AG04449 (cell line): ENCODE data around the gene LRRC61.

ENCODE experiments used
- CTCF ChIA-PET: fragments of 350-600 bp; formaldehyde crosslinking; extraction: SDS; loops from one replicate; lab custom pipeline; 2021; ENCODE audit warnings: antibody characterized with exemption; lab: Yijun Ruan, JAX
- POLR2A ChIA-PET: fragments of 400-600, 350-600 bp; formaldehyde crosslinking; extraction: SDS; loops from one replicate; lab custom pipeline; 2020; ENCODE audit warnings: antibody characterized with exemption, inconsistent platforms; lab: Yijun Ruan, JAX
- DNase-seq: peaks from one replicate; pipeline ENCODE4 v3.0.0-alpha.2; 2010; ENCODE audit warnings: low read depth, low spot score
- H3K4me3 ChIP-seq: 2 replicates; pipeline ENCODE4 v1.5.1; 2011; ENCODE audit warnings: low read depth, mild to moderate bottlenecking, control low read depth, low read length
- TF ChIP-seq, protein P1 (sequence below): IDR thresholded peaks from one replicate; pipeline ENCODE4 v1.5.1; 2011; ENCODE audit warnings: mild to moderate bottlenecking, moderate library complexity, low read length, control low read depth, inconsistent platforms; ENCODE audit not compliant: insufficient read depth; ENCODE audit errors: missing control alignments

LRRC61 gene

DNA sequence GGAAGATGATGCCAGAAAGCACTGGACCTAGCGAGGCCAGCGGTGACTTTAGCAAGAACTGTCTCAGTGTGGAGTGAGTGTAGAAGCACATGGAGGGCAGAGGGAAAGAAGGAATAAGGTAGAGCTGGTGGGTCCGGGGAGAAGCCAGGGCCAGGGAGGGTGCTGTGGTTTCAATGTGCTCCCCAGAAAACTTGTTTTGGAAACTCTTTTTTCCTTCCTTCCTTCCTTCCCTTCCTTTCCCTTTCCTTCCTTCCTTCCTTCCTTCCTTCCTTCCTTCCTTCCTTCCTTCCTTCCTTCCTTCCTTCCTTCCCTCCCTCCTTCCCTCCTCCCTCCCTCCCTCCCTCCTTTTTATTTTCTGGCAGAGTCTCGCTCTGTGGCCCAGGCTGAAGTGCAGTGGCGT is 23.8 kb downstream of the LRRC61 start:
- DNase-seq: no peak
- ChIA-PET POLR2A (no interaction called here), CTCF (interaction anchor here (3.1 kb wide), 1 partner anchor 9 kb away, joined by 15 read pairs; no protein-coding TSS in a partner anchor)
- no peak overlapping the region for H3K4me3 ChIP-seq
- TF ChIP-seq, protein P1, sequence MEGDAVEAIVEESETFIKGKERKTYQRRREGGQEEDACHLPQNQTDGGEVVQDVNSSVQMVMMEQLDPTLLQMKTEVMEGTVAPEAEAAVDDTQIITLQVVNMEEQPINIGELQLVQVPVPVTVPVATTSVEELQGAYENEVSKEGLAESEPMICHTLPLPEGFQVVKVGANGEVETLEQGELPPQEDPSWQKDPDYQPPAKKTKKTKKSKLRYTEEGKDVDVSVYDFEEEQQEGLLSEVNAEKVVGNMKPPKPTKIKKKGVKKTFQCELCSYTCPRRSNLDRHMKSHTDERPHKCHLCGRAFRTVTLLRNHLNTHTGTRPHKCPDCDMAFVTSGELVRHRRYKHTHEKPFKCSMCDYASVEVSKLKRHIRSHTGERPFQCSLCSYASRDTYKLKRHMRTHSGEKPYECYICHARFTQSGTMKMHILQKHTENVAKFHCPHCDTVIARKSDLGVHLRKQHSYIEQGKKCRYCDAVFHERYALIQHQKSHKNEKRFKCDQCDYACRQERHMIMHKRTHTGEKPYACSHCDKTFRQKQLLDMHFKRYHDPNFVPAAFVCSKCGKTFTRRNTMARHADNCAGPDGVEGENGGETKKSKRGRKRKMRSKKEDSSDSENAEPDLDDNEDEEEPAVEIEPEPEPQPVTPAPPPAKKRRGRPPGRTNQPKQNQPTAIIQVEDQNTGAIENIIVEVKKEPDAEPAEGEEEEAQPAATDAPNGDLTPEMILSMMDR: no peak

DNA sequence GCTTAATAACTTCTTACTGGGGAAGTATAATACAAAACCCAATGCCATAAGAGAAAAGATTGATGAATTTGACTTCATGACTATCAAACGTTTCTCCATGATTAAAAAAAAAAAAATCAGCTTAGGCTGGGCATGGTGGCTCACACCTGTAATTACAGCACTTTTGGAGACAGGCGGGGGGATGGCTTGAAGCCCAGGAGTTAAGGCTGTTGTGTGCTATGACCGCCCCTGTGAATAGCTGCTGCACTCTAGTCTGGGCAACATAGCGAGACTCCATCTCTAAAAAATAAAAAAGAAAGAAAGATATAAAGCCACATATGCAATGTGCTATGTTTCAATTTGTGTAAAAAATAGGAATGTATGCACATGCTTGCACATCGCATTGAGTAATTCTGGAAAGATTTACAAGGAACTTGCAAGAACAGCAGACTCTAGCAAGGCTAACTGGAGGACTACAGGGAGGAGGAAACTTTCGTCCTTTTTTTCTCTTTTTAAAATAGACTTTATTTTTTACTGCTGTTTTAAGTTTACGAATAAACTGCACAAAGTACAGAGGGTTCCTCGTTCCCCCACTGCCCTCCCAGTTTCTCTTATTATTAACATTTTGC is 28.5 kb downstream of the LRRC61 start:
- ChIA-PET CTCF (no interaction called here), POLR2A (no interaction called here)
- TF ChIP-seq, protein P1: no peak
- no peak overlapping the region for H3K4me3 ChIP-seq
- DNase-seq: peak; percentile 16

DNA sequence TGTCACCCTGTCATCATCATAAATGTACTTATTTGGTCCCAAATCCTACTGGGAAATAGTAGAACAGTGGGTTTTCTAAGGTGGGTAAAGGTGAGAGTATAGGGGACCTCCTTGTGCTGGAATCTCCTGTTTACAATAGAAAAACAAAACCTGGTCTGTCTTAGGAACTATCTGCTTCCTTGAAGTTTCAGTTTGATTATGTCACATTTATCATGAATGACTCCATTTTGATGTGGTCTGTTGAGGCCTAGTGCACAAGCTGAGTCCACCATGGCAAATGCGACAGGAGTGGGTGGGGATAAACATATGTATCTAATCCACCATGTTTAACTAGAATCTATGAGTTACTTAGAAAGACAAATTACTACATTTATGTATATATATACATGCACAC is 32.5 kb downstream of the LRRC61 start:
- no peak for DNase-seq

DNA sequence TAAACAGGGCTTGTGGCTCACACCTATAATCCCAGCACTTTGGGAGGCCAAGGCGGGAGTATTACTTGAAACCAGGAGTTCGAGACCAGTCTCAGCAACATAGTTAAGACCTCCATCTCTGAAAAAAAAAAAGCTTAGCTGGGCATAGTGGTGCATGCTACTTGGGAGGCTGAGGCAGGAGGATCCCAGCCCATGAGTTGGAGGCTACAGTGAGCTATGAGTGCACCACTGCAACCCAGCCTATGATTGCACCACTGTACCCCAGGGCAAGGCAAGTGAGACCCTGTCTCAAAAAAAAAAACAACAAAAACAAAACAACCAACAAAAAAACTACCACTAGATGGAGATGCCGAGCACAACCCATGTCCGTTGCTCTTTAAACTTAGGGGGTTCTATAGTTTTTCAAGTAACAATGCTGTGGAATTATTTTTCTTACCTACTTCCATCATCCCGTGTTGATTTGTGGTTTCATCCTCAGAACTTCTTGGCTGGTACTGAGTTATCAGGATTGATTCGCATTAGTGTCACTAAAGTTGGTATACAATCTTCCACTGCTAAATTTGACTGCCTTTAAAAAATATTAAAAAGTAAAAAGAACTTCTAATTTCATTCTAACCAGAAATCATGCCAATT is 33.2 kb downstream of the LRRC61 start:
- no peak for DNase-seq
- TF ChIP-seq, protein P1: peak; percentile 49
- POLR2A ChIA-PET: no interaction called here
- H3K4me3 ChIP-seq: no peak overlapping the region
- CTCF ChIA-PET: interaction anchor here (0.7 to 4.1 kb wide), 16 partner anchors 10 to 92 kb away, joined by 3 to 39 read pairs (median 5); partner anchors contain the start of gene REPIN1

More for the DNA sequence above, 32.5 kb downstream of the LRRC61 start:
- TF ChIP-seq, protein P1: no peak
- ChIA-PET CTCF (interaction anchor here (0.8 to 4.1 kb wide), 15 partner anchors 8 to 93 kb away, joined by 3 to 39 read pairs (median 5); partner anchors contain the start of gene REPIN1), POLR2A (no interaction called here)
- no peak overlapping the region for H3K4me3 ChIP-seq

DNA sequence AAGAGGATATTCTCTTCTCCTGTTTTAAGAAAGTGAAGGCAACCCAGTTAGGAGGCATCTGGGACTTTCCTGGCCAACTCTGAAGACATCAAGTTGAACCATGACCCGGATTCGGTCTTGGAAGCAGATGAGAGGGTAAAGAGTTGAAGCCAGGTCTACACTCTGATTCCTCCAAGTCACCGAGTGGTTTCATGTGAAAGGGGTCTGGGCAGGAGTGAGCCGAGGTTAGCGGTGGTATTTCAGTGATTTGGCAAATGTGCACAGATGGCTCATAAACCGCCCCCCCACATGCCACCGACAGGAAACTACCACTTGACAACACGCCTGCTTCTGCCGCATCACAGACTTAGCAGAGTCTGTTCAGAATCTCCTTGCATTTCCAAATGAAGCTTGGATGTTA is 34.1 kb downstream of the LRRC61 start:
- DNase-seq: no peak
- TF ChIP-seq, protein P1: no peak
- ChIA-PET POLR2A (no interaction called here), CTCF (interaction anchor here (0.7 to 4.1 kb wide), 10 partner anchors 10 to 90 kb away, joined by 3 to 39 read pairs (median 6); partner anchors contain the start of gene REPIN1)
- no peak overlapping the region for H3K4me3 ChIP-seq

DNA sequence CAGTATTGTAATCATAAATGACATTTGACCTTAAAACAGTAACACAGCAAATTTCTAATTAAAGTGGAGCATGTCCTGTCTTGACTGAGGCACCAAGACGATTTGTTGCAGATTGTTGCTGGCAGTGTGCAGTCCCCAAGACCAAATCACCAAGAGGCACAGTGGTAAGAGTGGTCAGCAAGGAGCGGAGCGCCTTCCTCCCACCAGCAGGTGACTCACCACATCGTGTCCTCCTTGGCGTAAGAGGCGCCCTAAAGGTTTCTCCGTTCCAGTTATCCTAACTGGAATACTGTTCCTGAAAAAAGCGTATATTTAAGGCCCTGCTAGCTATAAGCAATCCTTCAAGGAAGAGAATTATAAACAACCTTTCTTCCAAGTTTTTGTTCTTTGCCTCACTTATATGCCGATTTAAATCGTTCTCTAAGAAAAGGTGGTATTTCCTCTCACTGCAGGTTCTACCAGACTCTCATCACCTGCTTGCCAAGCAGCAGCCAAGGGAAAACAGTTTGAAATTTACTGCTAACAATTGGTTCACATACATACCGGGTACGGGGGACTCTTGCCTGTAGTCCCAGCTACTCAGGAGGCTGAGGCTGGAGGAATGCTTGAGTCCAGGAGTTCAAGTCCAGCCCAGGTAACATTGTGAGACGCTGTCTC is 34.7 kb downstream of the LRRC61 start:
- DNase-seq: no peak

More for the DNA sequence above, 34.7 kb downstream of the LRRC61 start:
- ChIA-PET CTCF (interaction anchor here (0.9 to 4.1 kb wide), 4 partner anchors 14 to 61 kb away, joined by 3 to 39 read pairs (median 6); a partner anchor contains a TSS), POLR2A (no interaction called here)
- TF ChIP-seq, protein P1: no peak
- H3K4me3 ChIP-seq: no peak overlapping the region
